ENCODE results near the gene ATP13A2.

Gene ATP13A2

GRCh38 chr1:16999863-17000262, 11.9 kb downstream of the ATP13A2 start:
- no peak for DNase-seq

DNA sequence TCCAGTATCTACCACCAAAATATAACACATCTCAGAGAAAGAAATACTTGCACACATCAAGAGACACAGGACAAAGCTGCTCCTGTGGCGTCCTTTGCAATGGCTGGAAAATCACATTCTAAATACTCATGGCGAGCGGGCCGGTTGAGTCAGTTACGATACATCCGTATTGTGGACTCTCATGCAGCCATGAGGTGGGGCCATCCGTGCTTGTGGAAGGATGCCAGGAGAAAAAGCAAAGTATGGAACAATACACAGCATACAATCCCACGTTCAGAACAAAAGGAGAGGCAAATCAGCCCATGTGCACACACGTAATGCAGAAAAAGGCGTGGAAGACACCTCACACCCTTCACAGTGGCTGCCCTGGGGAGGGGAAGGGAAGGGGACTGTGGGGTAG, 13.1 kb downstream of the ATP13A2 start:
- no peak for DNase-seq

- no peak for DNase-seq
Observed at GRCh38 chr1:16996845-16997244, 14.9 kb downstream of the ATP13A2 start.

DNA sequence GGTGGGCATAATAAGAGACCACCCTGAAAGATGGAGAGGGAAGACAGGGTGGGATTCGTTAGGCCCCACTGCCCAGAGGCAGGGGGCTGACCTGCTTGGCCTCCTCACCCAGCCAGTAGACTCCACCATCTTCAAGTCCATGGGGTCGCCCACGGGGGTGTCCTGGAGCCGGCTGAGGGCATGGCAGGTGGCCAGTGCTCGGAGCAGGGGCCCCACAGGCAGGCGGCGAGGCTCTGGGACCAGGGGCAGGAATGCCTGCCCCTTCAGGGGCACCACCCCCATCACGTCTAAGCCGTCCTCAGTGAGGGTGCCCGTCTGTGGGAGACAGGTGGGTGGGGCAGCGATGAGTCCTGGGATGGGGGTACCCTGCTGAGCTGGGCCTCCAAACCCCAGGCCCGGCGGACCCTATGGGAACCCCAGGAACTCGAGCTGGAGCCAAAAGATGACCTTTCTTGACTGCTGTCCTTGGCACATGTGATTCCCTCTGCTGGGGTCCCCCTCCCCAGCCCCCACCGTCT, 18.1 kb downstream of the ATP13A2 start:
- DNase-seq: no peak

GRCh38 chr1:16992675-16993074, 19.1 kb downstream of the ATP13A2 start:
- DNase-seq: no peak

DNA sequence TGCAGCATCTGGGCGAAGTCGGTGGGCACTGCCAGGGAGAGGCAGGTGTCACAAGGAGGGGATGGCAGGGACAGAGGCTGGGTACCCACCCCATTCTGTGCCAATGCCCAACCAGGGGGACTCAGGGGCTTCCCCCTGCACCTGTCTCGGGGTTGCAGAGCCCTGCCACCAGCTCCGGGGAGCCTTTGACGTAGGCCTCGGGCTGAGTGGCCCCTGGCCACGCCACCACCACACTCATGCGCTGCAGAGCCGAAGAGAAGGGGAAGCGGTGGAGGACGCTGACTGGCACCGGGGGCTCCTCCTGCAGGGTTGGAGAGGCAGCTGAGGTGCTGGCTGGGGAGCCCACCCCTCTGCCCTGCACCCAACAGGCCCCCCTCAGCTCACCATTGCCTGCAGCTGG, 19.6 kb downstream of the ATP13A2 start:
- DNase-seq: no peak

- no peak for DNase-seq
Observed at GRCh38 chr1:16991571-16991970, 20.2 kb downstream of the ATP13A2 start.

DNA sequence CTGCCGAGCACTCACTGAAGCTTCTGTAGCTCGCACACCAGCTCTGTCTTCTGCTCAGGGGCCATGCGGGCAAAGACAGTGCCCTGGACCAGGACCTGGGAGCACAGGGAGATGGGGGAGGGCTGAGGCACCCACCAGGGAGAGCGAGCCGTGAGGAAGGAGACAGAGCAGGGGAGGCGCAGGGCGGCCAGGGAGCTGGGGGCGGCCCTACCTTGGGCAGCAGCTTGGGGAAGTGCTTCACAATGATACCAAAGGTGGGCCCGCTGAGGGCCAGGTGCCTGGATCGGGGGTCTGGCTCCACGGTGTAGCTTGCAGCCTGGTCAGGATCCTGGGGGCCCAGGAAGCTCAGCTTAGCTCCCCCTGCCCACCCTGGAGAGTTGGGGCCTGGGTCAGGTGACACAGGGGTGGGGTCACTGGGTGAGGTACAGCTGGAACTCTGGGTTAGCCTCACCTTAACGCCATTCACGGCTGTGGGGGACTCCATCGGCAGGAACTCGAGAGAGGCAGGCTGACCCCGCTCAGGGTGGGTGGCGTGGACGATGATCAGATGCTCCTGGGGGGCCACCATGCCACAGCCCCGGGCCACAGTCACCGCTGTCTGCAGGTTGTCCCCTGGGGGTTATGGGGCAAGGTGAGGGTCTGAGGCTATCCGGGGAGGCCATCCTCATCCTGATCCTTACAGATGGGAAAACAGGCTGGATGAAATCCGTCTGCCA, 21.9 kb downstream of the ATP13A2 start:
- no peak for DNase-seq

DNA sequence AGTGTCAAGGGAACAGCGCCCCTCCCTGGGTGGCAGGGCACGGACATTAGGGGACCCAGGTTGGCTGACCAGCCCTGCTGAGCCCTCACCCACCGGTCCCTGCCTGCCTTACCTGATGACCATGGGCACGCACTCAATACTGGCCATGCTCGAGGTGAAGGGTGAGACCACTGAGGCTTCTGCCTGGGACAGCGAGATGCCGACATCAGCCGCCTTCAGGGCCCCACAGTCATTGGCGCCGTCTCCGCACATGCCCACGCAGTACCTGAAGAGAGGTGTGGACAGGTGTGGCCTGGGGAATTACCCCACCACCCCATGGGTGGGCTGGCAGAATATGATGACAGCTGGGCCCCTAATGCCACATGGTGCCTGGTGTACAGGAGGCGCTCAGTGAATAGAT, 23.5 kb downstream of the ATP13A2 start:
- no peak for DNase-seq

GRCh38 chr1:16986962-16987361, 24.8 kb downstream of the ATP13A2 start:
- DNase-seq: no peak

DNA sequence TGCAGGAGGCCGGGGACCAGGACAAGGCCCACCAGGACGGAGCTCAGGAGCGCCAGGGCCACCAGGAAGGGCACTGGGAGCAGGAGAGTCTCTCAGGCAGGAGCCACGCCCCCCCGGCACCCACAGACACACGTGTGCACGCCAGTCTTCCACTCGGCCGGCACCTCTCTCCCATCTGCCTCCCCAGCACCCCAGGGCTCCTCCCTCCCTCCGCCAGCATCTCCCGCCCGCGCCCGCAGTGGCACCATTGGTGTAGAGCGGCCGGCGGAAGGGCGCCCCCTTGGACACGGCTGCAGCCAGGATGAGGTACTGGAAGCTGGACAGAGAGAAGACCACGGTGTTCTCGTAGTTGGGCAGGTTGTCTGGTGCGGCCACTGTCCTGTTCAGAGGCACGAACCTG, 25.2 kb downstream of the ATP13A2 start:
- DNase-seq: no peak

DNA sequence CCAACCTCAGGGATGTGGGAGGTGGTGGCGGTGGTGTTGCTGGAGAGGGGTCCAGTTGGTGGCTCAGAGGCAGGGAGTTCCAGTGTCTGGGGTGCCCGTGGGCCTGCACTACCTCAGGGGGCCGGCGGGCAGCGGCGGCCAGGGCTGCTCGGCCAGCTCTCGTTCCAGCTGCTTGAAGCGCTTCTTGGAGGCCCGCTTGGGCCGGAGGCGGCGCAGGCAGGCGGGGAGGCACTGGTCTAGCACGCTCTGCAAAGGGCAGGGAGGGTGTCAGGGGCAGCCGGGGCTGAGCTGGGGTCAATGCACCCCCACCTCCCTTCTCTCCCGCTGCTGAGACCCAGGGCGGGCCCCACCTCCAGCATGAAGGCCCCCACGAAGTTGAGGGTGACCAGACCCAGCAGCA, 25.6 kb downstream of the ATP13A2 start:
- DNase-seq: no peak

- DNase-seq: no peak
Observed at GRCh38 chr1:16984717-16985116, 27.0 kb downstream of the ATP13A2 start.

DNA sequence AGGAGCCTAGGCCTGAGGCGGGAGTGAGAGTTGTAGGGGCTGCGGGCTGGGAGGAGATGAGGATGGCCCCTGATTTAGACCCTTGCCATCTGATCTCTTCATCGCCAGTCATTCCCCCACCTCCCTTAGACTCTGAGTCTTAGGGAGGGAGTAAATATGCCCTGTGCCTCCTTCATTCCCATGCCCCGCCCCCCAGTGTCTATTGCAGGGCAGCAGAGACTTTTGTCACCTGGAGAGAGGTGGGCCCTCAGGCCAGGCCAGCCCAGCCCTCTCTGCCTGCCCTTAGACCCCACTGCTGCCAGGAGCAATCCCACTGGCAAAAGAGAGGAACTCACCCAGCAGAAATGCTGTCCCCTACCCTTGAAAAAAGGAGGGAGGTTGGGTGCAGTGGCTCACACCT, 28.1 kb downstream of the ATP13A2 start:
- DNase-seq: no peak

- no peak for DNase-seq
Observed at GRCh38 chr1:16982902-16983301, 28.8 kb downstream of the ATP13A2 start.

DNA sequence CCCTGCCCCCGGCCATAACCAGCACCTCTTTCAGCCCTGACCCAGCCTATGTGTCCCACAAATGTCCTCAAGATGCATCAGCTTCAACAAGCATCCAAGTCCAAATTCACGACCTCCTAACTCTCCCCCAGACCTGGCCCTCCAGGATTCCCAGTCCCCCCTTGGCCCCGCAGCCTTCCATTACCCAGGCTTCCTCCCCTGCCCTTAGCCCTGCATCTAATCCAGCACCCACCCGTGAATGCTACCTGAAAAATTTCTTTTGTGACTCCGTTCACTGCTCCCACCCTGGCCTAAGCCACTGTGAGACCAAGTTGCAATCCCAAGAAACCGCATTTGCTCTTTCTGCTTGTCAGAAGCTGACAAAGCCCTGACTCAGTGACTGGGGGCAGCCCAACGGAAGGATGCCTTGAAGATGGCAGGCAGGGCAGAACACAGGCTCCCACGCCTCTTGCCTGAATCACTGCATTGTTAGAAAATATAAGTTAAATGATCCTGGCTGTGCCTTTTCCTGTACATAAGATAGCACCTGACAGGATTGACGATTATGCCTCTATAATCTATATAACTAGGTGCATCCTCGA, 30.4 kb downstream of the ATP13A2 start:
- no peak for DNase-seq

DNA sequence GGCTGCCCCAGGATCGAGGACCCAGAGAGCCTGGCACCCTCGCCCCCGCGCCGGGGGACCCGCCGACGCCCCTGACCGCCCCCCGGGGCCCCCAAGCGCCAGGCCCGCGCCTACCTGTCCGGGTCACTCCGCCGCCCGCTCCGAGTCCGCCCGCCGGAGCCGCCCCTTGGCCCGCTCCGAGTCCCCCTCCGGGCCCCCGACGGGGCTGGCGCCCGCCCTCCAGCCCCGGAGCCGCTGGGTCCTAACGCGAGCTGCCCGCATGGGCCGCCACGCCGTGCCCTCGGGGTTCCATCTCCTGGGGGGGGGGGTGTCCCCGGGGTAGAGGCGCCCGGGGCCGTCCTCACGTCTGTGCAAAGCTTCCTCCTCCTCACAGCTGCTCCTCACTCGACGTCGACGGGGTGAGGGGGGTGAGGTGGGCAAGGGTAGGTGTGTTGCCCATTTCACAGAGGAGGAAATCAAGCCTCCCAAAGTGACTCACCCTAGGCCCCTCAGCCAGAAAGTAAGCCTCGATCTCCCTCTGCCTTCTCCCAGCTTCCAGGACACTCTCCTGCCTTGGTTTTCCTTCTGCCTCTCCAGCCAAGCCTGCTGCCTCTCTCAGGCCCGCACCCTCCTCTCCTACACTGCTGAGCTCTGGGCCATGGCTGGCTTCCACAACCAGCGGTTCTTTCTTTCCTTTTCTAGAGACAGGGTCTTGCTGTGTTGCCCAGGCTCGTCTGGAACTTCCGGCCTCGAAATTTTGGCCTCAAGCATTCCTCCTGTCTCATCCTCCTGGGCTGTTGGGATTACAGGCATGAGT, 31.1 kb downstream of the ATP13A2 start, which contains the start of gene MFAP2:
Gene MFAP2, minus strand, starts transcription at position 148 of the 796 bp plus-strand sequence. CDS start 2,347 bp downstream, outside the sequence.
- no peak for DNase-seq

- no peak for DNase-seq
Observed at GRCh38 chr1:16979475-16980327, 32.0 kb downstream of the ATP13A2 start.

DNA sequence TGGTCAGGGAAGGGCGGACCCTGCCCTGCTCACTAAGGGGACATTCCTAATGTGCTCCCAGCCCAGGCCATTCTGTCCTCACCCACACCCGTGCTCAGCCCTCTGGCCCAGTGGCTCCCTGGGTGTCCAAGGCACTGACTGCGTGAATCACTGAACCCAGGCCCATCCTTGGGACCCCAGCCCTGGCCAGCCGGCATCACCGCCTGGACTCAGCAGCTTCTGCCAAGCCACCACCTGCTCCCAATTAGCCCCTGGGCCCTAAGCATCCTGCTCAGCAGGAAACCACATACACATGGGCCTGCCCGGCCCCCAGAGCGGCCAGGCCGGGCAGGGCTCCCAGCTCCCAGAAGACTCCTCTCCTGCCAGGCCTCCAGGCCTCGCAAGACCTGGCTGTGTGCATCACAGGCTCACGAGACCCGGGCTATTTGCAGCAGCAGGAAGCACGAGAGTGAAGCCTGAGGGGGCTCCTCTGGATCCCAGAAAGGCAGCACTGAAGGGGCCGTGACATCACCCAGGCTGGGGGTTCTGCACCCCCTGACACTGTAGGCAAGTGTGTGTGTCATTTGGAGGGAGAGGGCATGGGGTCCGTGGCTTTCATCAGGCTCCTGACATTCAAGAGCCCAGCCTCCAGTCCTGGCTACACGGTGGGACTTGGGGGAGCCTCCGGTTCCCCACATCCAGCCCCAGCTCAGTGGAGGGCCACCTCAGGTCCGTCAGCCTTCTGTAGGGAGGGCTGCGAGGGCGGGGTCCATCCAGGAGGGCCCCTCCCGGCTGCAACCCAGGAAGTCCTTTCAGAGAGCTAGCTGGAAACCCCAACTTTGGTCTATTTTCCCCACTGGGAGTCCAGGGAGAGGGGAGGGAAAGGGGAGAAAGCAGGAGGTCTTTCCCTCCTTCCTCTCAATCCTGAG, 32.9 kb downstream of the ATP13A2 start:
- DNase-seq: no peak

DNA sequence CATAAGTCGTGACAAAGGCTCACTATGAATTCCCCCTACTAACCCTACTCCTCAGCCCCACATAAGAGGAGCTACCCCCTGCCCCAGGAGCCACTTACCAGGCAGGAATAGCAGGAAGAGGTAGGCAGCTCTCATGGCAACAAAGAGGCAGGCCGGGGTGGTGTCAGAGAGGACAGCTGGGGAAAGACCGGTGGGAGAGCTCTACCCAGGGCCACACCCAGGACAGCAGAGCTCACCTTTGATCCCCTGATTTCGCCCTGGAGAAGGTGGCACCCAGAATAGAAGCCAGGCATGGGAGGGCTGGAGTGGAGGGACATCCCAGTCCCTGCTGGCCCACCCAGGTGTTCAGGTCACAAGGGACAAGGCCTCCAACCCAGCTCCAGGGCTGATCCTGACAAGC, 33.6 kb downstream of the ATP13A2 start:
- no peak for DNase-seq

DNA sequence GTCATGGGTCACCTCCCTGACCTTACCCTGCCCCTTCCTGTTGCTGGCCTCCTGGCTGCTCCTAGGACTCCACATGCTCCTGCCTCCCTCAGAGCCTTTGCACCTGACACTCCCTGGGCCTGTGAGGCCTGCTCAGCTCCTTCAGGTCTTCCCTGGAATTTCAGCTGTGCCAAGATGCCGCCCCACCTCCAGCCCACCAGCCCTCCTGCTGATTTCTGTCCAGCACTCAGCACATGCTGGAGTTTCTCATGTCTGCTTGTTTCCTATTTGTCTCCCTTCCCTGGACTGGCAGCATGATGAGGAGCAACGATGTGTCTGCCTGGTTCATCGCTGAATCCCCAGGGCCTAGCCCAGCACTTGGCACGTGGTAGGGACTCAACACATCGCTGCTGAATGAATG, 34.4 kb downstream of the ATP13A2 start:
- DNase-seq: no peak

GRCh38 chr1:16976966-16977365, 34.8 kb downstream of the ATP13A2 start:
- no peak for DNase-seq

All from CD4-positive, alpha-beta T cell treated with Interferon alpha-2 for 1 hour (primary cell).